Measurements from ENCODE around the gene HNRNPD. TPM values are rescaled to one million over a fixed set of nuclear protein-coding genes. Genes with fewer than 3 reads are reported as not detected.

HNRNPD gene
- total and polyA plus RNA-seq, 2 donors (not counting 3 experiments of a cell fraction or from before 2014, with no cell fraction given), result 91.3 to 363 TPM

DNA sequence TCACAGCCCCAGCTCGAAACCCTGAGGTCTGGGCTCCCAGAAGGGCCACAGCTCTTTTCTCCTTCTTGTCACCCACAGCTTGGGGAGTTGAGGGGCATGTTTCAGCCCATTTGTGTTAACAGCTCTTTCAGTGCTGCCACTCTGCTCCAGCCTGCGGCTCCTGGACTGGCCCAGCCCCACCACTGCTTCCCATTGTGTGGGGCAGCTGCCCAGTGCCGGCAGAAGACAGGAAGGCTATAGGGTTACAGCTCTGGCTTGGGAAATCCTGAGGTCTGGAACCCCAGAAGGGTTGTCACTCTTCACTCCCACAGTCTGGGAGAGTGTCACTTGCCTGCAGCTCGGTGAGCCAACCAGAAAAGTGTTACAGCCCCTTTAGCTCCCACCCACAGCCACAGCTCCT lies 7.0 kb upstream of the HNRNPD start:
- ChIA-PET POLR2A (interaction anchor here (0.6 kb wide), 2 partner anchors 599 to 836 kb away, joined by 3 read pairs; no protein-coding TSS in a partner anchor), CTCF (interaction anchor here (0.6 to 1.6 kb wide), 4 partner anchors 11 to 358 kb away, joined by 3 to 5 read pairs (median 4); no protein-coding TSS in a partner anchor)
- Histone ChIP-seq H3K9me3 (replicated peaks; ENCODE audit: control insufficient read depth, insufficient read depth, low read length) (no peaks in the 10 kb centered on the region), H3K9me1 (replicated peaks; ENCODE audit: control insufficient read depth, extremely low read depth, insufficient read depth, low read length) (no peaks in the 10 kb centered on the region), H3K4me2 (ENCODE audit: insufficient read depth, low read length) (no peak overlapping the region), H3K36me3 (ENCODE audit: control insufficient read depth in 2 of 2, extremely low read depth in 1 of 2, insufficient read depth in 2 of 2, low read length in 2 of 2) (no peaks in the 10 kb centered on the region), H4K20me1 (replicated peaks; ENCODE audit: control insufficient read depth, extremely low read depth, insufficient read depth, low read length) (no peaks in the 10 kb centered on the region), H3K9ac (replicated peaks; ENCODE audit: extremely low read depth, insufficient read depth, low read length) (no peak overlapping the region), H3K27ac (ENCODE audit: insufficient read depth, low read depth, low read length) (no peak overlapping the region), H3K27me3 (ENCODE audit: control insufficient read depth in 2 of 2, insufficient read depth in 2 of 2, low read length in 2 of 2) (no peaks in the 10 kb centered on the region), H3K4me1 (ENCODE audit: control insufficient read depth, extremely low read depth, insufficient read depth, low read length) (peaks cover 4% of the 10 kb centered on the region), H2AFZ (ENCODE audit: low read depth, low read length) (no peak overlapping the region), H3K79me2 (ENCODE audit: control insufficient read depth, insufficient read depth, low read length) (peaks cover 10% of the 10 kb centered on the region), H3K4me3 (replicated peaks in 1 of 3; ENCODE audit: insufficient read depth in 1 of 3, low read depth in 1 of 3, low read length in 3 of 3) (no peak overlapping the region)
- DNase-seq (ENCODE audit: low read depth, low spot score) (no peak), FAIRE-seq (no peak)
- BruUV-seq (replicated peaks), result no TSS peak
- no peak for TF ChIP-seq POLR2AphosphoS5 (IDR thresholded peaks at IDR 0.05; ENCODE audit: insufficient read depth, low read depth, low read length)
- no peak for TF ChIP-seq EZH2 (IDR thresholded peaks at IDR 0.05; ENCODE audit: borderline replicate concordance, low read depth, low read length, severe bottlenecking)
- TF ChIP-seq, protein P1, sequence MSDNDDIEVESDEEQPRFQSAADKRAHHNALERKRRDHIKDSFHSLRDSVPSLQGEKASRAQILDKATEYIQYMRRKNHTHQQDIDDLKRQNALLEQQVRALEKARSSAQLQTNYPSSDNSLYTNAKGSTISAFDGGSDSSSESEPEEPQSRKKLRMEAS (IDR thresholded peaks at IDR 0.05; ENCODE audit: insufficient read depth, insufficient read length), result no peak
- TF ChIP-seq POLR2A (IDR thresholded peaks at IDR 0.05; ENCODE audit: low read depth, low read length), result no peak
- no peak for TF ChIP-seq JUN (IDR thresholded peaks at IDR 0.05; ENCODE audit: borderline replicate concordance, insufficient read depth, insufficient read length, low read depth)
- no peak for TF ChIP-seq MYC (IDR thresholded peaks at IDR 0.05; ENCODE audit: low read depth, low read length)
- TF ChIP-seq FOS (IDR thresholded peaks at IDR 0.05; ENCODE audit: borderline replicate concordance, insufficient read depth, low read length), result no peak
- TF ChIP-seq, protein P2, sequence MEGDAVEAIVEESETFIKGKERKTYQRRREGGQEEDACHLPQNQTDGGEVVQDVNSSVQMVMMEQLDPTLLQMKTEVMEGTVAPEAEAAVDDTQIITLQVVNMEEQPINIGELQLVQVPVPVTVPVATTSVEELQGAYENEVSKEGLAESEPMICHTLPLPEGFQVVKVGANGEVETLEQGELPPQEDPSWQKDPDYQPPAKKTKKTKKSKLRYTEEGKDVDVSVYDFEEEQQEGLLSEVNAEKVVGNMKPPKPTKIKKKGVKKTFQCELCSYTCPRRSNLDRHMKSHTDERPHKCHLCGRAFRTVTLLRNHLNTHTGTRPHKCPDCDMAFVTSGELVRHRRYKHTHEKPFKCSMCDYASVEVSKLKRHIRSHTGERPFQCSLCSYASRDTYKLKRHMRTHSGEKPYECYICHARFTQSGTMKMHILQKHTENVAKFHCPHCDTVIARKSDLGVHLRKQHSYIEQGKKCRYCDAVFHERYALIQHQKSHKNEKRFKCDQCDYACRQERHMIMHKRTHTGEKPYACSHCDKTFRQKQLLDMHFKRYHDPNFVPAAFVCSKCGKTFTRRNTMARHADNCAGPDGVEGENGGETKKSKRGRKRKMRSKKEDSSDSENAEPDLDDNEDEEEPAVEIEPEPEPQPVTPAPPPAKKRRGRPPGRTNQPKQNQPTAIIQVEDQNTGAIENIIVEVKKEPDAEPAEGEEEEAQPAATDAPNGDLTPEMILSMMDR (IDR thresholded peaks at IDR 0.05; ENCODE audit: extremely low read depth in 1 of 2, insufficient read depth in 1 of 2, low read depth in 1 of 2, low read length in 2 of 2), result no peak
- no peak for TF ChIP-seq GATA2 (IDR thresholded peaks at IDR 0.05; ENCODE audit: insufficient read depth, insufficient read length, low read depth, low read length)
- dilution Hi-C loops (cut with MboI; ENCODE audit: extremely low pct_ligation_motif_present, low sequenced_read_pairs), result no loop called here
- intact Hi-C loops (cut with micrococcal nuclease), result no loop called here

Data from endothelial cell of umbilical vein (primary cell).